ENCODE measurements around the gene TMEM80.
"Not testable (repeated sequence)": the region's sequence is repeated elsewhere in the genome, so short reads cannot be mapped to it uniquely, and the experiment has no call there.

Gene TMEM80

DNA sequence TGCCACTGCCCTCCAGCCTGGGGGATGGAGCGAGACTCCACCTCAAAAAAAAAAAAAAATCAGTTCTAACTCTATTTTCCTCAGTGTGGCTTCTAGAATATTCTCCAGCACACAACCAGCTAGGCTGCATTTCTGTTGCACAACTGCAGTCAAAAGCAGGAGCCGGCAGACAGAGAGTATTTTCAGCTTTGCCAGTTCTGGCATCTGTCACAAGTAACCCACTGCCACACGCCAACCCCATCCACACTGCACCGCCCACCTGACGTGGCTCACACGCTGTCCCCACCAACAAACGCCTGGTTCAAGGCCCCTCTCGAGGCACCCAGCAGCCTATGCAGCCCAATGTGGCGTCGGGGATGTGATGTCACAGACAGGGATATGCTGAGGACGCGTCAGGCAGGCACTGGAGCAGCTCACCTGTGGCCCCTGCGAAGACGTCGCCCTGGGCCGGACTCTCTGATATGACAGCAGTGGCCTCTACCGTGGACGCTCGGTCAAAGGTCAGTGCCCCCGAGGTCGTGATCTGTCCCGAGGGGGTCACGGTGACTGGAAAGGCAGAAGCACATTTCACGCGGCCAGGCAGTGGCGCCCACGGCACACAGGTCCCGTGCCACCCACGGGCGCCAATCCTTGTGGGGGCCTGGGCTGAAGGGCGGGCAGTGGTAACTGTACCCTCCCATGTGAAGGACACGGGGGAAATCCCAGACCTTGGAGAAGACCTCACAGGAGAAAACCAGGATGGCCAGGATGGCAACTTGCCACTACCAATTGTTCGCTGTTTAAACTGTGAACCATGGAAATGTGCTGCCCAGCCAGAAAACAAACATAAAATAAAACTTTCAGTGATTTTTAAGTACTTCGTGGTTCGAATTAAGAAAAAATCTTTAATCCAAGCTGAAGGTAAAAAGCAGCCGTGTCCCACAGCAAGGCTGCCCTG is 16.1 kb upstream of the TMEM80 start:
- H3K36me3 ChIP-seq (ENCODE audit: control insufficient read depth, insufficient read depth, low read length) = peaks cover 17% of the 10 kb centered on the region
- no peaks in the 10 kb centered on the region for H3K27me3 ChIP-seq (ENCODE audit: control insufficient read depth, insufficient read depth, low read length)
- H3K4me1 ChIP-seq (ENCODE audit: control insufficient read depth, insufficient read depth, low read length) = no peaks in the 10 kb centered on the region; the same call in 1 of the 2 replicates
- no peaks in the 10 kb centered on the region for H3K9me3 ChIP-seq (ENCODE audit: control insufficient read depth, insufficient read depth, low read length)
- no peak overlapping the region for H3K27ac ChIP-seq (ENCODE audit: low read length)
- H3K4me3 ChIP-seq (ENCODE audit: low read length) = no peak overlapping the region
- no peak for DNase-seq (ENCODE audit: low read depth, low spot score)
- no CpG with 5 or more reads among the region's 36 CpGs for WGBS (ENCODE audit: insufficient coverage, insufficient read length)

DNA sequence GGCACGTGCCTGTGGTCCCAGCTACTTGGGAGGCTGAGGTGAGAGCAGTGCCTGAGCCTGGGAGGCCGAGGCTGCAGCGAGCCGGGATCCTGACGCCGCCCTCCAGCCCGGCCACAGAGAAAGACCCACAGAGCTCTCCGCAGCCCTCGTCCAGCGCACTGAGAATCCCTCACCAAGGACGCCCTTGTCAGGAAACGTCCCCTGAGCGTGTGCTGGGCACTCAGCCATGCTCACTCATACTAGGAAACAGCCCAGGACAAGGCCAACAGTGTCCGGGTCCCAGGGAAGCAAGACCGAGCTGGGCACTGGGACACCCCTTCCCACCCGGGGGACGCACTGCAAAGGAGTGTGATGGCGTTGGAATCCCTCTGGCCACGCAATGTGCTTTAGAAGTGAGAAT is 15.1 kb upstream of the TMEM80 start:
- no peaks in the 10 kb centered on the region for H3K27me3 ChIP-seq (ENCODE audit: control insufficient read depth, insufficient read depth, low read length)
- WGBS (ENCODE audit: insufficient coverage, insufficient read length) = no CpG with 5 or more reads among the region's 19 CpGs
- H3K27ac ChIP-seq (ENCODE audit: low read length) = no peak overlapping the region
- H3K4me3 ChIP-seq (ENCODE audit: low read length) = no peak overlapping the region
- H3K4me1 ChIP-seq (ENCODE audit: control insufficient read depth, insufficient read depth, low read length) = no peaks in the 10 kb centered on the region; the same call in 1 of the 2 replicates
- no peak for DNase-seq (ENCODE audit: low read depth, low spot score)
- H3K9me3 ChIP-seq (ENCODE audit: control insufficient read depth, insufficient read depth, low read length) = no peaks in the 10 kb centered on the region
- H3K36me3 ChIP-seq (ENCODE audit: control insufficient read depth, insufficient read depth, low read length) = peaks cover 18% of the 10 kb centered on the region; the same call in 1 of the 2 replicates

DNA sequence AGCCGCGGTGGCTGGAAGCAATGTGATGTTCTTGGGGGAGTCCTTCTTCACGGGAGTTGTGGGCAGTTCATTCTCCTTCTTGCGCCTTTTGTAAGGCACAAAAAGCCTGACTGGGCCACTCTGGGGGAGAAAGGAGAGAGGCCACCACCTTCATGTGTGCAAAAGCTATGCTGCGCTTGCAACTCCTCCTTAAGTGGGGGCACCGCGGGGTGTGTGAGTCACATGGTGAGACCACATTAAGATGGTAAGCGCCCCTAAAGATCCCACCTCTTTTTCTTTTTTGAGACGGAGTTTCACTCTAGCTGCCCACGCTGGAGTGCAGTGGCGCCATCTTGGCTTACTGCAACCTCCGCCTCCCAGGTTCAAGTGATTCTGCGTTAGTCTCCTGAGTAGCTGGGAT is 14.6 kb upstream of the TMEM80 start:
- H3K4me3 ChIP-seq (ENCODE audit: low read length) = no peak overlapping the region
- no peak overlapping the region for H3K27ac ChIP-seq (ENCODE audit: low read length)
- no peaks in the 10 kb centered on the region for H3K27me3 ChIP-seq (ENCODE audit: control insufficient read depth, insufficient read depth, low read length)
- H3K36me3 ChIP-seq (ENCODE audit: control insufficient read depth, insufficient read depth, low read length) = peaks cover 18% of the 10 kb centered on the region; the same call in 1 of the 2 replicates
- H3K9me3 ChIP-seq (ENCODE audit: control insufficient read depth, insufficient read depth, low read length) = no peaks in the 10 kb centered on the region
- no peak for DNase-seq (ENCODE audit: low read depth, low spot score)
- WGBS (ENCODE audit: insufficient coverage, insufficient read length) = no CpG with 5 or more reads among the region's 13 CpGs
- no peaks in the 10 kb centered on the region; the same call in 1 of the 2 replicates for H3K4me1 ChIP-seq (ENCODE audit: control insufficient read depth, insufficient read depth, low read length)

DNA sequence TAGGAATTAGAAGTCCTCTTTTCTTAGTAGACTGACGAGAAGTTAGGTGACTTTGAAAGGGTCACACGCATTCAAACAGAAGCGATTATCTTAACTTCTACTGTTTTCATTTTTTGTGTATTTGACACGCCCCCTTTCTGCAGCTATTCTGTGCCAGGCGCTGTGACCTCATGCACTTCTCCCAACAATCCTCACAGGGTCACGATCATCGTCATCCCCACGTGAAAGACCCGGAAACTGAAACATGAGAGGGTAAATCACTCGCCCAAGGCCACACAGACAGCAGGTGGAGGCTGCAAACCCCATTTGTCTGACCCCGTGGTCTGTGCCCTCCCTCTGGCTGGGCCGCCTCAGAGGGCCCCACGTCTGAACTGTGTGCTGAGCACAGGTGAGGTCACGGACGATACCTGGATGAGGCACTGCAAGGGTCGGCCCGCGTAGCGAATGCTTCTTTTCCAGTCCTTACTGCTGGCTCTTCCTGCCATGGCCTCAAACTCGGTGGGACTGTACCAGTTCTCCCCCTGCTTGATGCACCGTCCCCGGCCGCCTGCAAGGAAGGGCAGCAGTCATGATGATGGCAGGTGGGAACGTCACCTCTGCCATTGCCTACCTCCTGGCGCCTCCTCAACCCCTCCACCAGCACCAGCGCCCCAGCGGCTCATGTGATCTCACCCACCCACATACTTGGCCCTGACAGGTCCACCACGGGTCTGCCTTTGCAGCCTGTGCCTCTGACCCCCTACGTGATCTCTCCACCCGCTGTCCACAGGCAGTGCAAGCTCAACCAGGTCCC is 9.0 kb upstream of the TMEM80 start:
- H3K27me3 ChIP-seq (ENCODE audit: control insufficient read depth, insufficient read depth, low read length) = no peaks in the 10 kb centered on the region
- no peak overlapping the region for H3K4me3 ChIP-seq (ENCODE audit: low read length)
- no peaks in the 10 kb centered on the region for H3K4me1 ChIP-seq (ENCODE audit: control insufficient read depth, insufficient read depth, low read length)
- DNase-seq (ENCODE audit: low read depth, low spot score) = no peak
- peaks cover 28% of the 10 kb centered on the region for H3K36me3 ChIP-seq (ENCODE audit: control insufficient read depth, insufficient read depth, low read length)
- H3K27ac ChIP-seq (ENCODE audit: low read length) = no peak overlapping the region
- no peaks in the 10 kb centered on the region for H3K9me3 ChIP-seq (ENCODE audit: control insufficient read depth, insufficient read depth, low read length)
- WGBS (ENCODE audit: insufficient coverage, insufficient read length) = no CpG with 5 or more reads among the region's 30 CpGs

DNA sequence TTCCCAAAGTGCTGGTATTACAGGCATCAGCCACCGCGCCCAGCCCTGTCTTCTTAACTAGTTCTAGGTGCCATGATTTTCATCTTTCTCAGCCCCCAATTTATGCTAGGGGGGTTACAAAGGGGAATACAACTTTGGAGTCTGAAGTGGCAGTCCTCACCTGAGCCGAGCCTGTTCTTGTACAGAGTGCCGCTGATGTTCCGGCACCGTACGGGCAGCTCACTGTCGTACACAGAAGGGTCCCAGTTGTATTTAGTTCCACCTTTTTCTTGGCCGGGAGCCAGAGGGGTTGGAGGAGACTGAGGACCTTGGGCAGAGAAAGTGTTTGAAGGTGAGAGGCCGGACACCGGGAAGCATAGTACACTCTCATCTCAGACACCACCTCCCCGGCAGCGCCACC is 7.9 kb upstream of the TMEM80 start:
- no peak for DNase-seq (ENCODE audit: low read depth, low spot score)
- no peaks in the 10 kb centered on the region for H3K9me3 ChIP-seq (ENCODE audit: control insufficient read depth, insufficient read depth, low read length)
- no peaks in the 10 kb centered on the region for H3K27me3 ChIP-seq (ENCODE audit: control insufficient read depth, insufficient read depth, low read length)
- no CpG with 5 or more reads among the region's 13 CpGs for WGBS (ENCODE audit: insufficient coverage, insufficient read length)
- H3K36me3 ChIP-seq (ENCODE audit: control insufficient read depth, insufficient read depth, low read length) = peaks cover 22% of the 10 kb centered on the region
- H3K4me3 ChIP-seq (ENCODE audit: low read length) = no peak overlapping the region
- H3K27ac ChIP-seq (ENCODE audit: low read length) = no peak overlapping the region
- H3K4me1 ChIP-seq (ENCODE audit: control insufficient read depth, insufficient read depth, low read length) = no peaks in the 10 kb centered on the region

DNA sequence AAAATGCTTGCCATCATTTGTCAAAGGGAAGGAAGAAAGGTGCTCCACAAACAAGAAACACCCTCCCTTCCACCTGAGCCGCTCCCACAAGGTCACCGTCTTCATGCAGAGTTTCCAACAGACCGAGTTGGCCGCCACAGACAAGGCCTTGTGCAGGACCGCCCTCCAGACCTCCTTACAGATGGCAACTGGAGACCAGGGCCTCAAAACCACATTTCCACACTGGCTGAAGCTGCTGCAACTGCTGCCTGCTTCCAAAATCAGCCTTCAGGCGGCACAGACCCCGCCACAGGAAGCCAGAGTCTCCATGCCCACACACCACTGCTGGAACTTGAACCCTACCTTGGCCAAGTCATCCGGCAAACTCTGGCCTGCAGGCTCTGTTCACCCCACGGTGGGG is 6.9 kb upstream of the TMEM80 start:
- Histone ChIP-seq H3K4me1 (ENCODE audit: control insufficient read depth, insufficient read depth, low read length) (peaks cover under 1% of the 10 kb centered on the region; the same call in 1 of the 2 replicates), H3K4me3 (ENCODE audit: low read length) (no peak overlapping the region), H3K27ac (ENCODE audit: low read length) (no peak overlapping the region), H3K27me3 (ENCODE audit: control insufficient read depth, insufficient read depth, low read length) (no peaks in the 10 kb centered on the region), H3K36me3 (ENCODE audit: control insufficient read depth, insufficient read depth, low read length) (peaks cover 22% of the 10 kb centered on the region), H3K9me3 (ENCODE audit: control insufficient read depth, insufficient read depth, low read length) (no peaks in the 10 kb centered on the region)
- WGBS (ENCODE audit: insufficient coverage, insufficient read length) = no CpG with 5 or more reads among the region's 9 CpGs
- no peak for DNase-seq (ENCODE audit: low read depth, low spot score)

DNA sequence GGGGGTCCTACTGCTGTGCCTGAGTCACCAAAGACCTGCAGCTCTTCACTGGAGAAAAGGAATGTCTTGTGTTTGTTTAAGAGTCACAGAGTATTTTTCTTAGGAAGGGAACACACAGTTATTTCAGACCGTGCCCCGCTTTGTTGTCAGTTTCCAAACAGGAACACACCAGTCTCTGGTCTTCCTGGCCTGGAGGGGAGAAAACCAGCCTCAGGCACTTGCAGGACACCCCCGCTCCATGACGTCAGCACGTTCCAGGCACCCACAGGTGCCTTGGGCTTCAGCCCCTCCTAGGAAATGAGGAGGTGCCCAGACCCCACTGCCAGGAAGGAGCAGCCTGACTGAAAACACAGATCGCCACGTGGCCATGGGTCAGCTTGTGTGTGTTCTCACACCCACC is 6.0 kb upstream of the TMEM80 start:
- Histone ChIP-seq H3K27ac (ENCODE audit: low read length) (no peak overlapping the region), H3K36me3 (ENCODE audit: control insufficient read depth, insufficient read depth, low read length) (peaks cover 21% of the 10 kb centered on the region), H3K4me1 (ENCODE audit: control insufficient read depth, insufficient read depth, low read length) (peaks cover 8% of the 10 kb centered on the region), H3K27me3 (ENCODE audit: control insufficient read depth, insufficient read depth, low read length) (no peaks in the 10 kb centered on the region), H3K4me3 (ENCODE audit: low read length) (no peak overlapping the region), H3K9me3 (ENCODE audit: control insufficient read depth, insufficient read depth, low read length) (no peaks in the 10 kb centered on the region)
- WGBS (ENCODE audit: insufficient coverage, insufficient read length) = no CpG with 5 or more reads among the region's 7 CpGs
- DNase-seq (ENCODE audit: low read depth, low spot score) = no peak

DNA sequence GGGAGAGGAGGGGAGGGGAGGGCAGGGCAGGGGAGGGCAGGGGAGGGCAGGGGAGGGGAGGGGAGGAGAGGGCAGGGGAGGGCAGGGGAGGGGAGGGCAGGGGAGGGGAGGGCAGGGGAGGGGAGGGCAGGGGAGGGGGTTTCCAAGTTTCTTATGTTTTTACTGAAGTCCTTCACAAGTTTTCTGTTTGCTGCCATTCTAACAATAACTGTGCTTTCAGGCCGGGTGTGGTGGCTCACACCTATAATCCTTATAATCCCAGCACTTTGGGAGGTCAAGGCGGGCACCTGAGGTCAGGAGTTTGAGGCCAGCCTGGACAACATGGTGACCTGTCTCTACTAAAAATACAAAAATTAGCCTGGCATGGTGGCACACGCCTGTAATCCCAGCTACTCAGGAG is 5.4 kb upstream of the TMEM80 start:
- not testable (repeated sequence) for H3K27me3 ChIP-seq (ENCODE audit: control insufficient read depth, insufficient read depth, low read length); H3K4me3 ChIP-seq (ENCODE audit: low read length); H3K4me1 ChIP-seq (ENCODE audit: control insufficient read depth, insufficient read depth, low read length); H3K9me3 ChIP-seq (ENCODE audit: control insufficient read depth, insufficient read depth, low read length); DNase-seq (ENCODE audit: low read depth, low spot score); H3K27ac ChIP-seq (ENCODE audit: low read length)
- H3K36me3 ChIP-seq (ENCODE audit: control insufficient read depth, insufficient read depth, low read length) = peaks cover 20% of the 10 kb centered on the region
- WGBS (ENCODE audit: insufficient coverage, insufficient read length) = no CpG with 5 or more reads among the region's 3 CpGs

DNA sequence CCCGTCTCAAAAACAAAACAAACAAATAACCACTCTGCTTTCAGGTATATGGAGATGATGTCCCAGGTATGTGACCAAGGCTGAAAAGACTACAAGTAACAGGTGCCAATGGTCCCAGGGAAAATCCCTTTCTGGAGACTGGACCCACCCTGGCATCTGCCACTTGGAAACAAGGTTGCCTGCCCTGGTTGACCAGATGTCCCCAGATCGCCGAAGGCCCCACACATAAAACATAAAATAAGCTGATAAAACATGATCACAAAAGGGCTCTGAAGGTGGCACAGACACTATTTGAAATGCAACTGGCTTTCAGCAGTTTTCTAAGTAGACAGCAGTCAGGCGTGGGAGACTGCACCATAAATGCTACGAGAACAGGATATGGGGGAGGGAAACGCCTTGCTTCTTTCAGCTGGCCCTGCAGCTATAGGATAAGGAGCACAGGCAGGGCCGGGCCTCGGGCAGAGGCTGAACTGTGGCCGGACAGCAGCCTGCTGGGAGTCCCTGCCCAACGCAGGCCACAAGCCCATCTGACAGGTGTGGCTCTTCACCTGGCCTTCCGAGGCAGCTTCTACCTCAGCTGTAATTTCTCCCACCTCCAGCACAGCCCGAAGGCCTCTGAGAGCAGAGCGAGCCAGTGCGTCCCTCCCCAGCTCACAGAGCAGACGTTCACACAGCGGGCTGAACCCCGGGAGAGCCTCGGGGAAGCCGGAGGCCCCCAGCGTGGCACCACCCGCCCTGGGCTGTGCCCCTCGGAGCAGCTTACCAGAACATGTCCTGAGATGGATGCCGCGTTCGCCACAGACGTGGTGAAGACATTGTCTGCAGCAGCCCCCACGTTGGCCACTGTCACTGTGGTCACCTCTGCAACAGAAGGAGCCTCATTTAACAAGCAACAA is 4.6 kb upstream of the TMEM80 start:
- no peak overlapping the region for H3K27ac ChIP-seq (ENCODE audit: low read length)
- H3K4me1 ChIP-seq (ENCODE audit: control insufficient read depth, insufficient read depth, low read length) = peaks cover 9% of the 10 kb centered on the region
- H3K27me3 ChIP-seq (ENCODE audit: control insufficient read depth, insufficient read depth, low read length) = no peaks in the 10 kb centered on the region
- H3K9me3 ChIP-seq (ENCODE audit: control insufficient read depth, insufficient read depth, low read length) = no peaks in the 10 kb centered on the region
- no CpG with 5 or more reads among the region's 27 CpGs for WGBS (ENCODE audit: insufficient coverage, insufficient read length)
- no peak overlapping the region for H3K4me3 ChIP-seq (ENCODE audit: low read length)
- DNase-seq (ENCODE audit: low read depth, low spot score) = no peak
- peaks cover 20% of the 10 kb centered on the region for H3K36me3 ChIP-seq (ENCODE audit: control insufficient read depth, insufficient read depth, low read length)

Data from iPS DF 6.9 (cell line).